OCI-LY1 (cell line): ENCODE results near the gene SEMA3A.

Source experiments
- H2AFZ ChIP-seq: fragments of 200-600 bp; sonication (generic), shearing (Covaris generic); 2 replicates; pipeline ENCODE4 v1.6.0; 2014; ENCODE audit warnings: antibody characterized with exemption, mild to moderate bottlenecking, low read length
- H3F3A ChIP-seq: fragments of 200-600 bp; sonication (generic), shearing (Covaris generic); 2 replicates; pipeline ENCODE4 v1.6.0; 2014; ENCODE audit warnings: mild to moderate bottlenecking, antibody characterized with exemption, low read length, moderate library complexity; ENCODE audit not compliant: insufficient read depth
- H3K27ac ChIP-seq: fragments of 200-600 bp; sonication (generic); 2 replicates; pipeline ENCODE4 v1.5.1; 2014; ENCODE audit warnings: low read length, mixed run types, mild to moderate bottlenecking, low read depth; ENCODE audit not compliant: poor library complexity, severe bottlenecking
- H3K27me3 ChIP-seq: fragments of 200-600 bp; sonication (generic); 2 replicates; pipeline ENCODE4 v1.6.0; 2014; ENCODE audit warnings: antibody characterized with exemption, mild to moderate bottlenecking, low read length, moderate library complexity; ENCODE audit not compliant: insufficient read depth
- H3K36me3 ChIP-seq: fragments of 200-600 bp; sonication (generic); 2 replicates; pipeline ENCODE4 v1.6.1; 2014; ENCODE audit warnings: mild to moderate bottlenecking, antibody characterized with exemption, low read length, moderate library complexity, mixed read lengths; ENCODE audit not compliant: insufficient read depth
- H3K4me1 ChIP-seq: fragments of 200-600 bp; sonication (generic); 2 replicates; pipeline ENCODE4 v1.5.1; 2014; ENCODE audit warnings: mild to moderate bottlenecking, low read length, moderate library complexity; ENCODE audit not compliant: insufficient read depth, severe bottlenecking
- H3K4me2 ChIP-seq: fragments of 200-600 bp; sonication (generic), shearing (Covaris generic); 2 replicates; pipeline ENCODE4 v1.6.1; 2014; ENCODE audit warnings: low read length
- H3K4me3 ChIP-seq: fragments of 200-600 bp; sonication (generic); 2 replicates; pipeline ENCODE4 v1.5.1; 2014; ENCODE audit warnings: low read length, low read depth, mild to moderate bottlenecking, mixed read lengths; ENCODE audit not compliant: poor library complexity, severe bottlenecking
- H3K79me2 ChIP-seq: fragments of 200-600 bp; shearing (Covaris generic); 2 replicates; pipeline ENCODE4 v1.6.1; 2016; ENCODE audit warnings: mixed run types, low read length, mixed read lengths; ENCODE audit not compliant: insufficient read depth
- H3K9ac ChIP-seq: fragments of 200-600 bp; sonication (generic), shearing (Covaris generic); 2 replicates; pipeline ENCODE4 v1.6.1; 2014; ENCODE audit warnings: mild to moderate bottlenecking, low read length, mixed read lengths
- H3K9me2 ChIP-seq: fragments of 200-600 bp; sonication (generic), shearing (Covaris generic); 2 replicates; pipeline ENCODE4 v1.6.1; 2014; ENCODE audit warnings: low read depth, mild to moderate bottlenecking, low read length, mixed read lengths
- H3K9me3 ChIP-seq: fragments of 200-600 bp; shearing (Covaris generic); 2 replicates; pipeline ENCODE4 v1.6.1; 2014; ENCODE audit warnings: low read length, mixed read lengths
- H4K20me1 ChIP-seq: fragments of 200-600 bp; sonication (generic), shearing (Covaris generic); 2 replicates; pipeline ENCODE4 v1.6.0; 2016; ENCODE audit warnings: mild to moderate bottlenecking, low read length; ENCODE audit not compliant: insufficient read depth
- EZH2 ChIP-seq: fragments of 200-600 bp; sonication (generic), shearing (Covaris generic); IDR thresholded peaks from 2 replicates; pipeline ENCODE4 v1.8.0; 2017; ENCODE audit warnings: borderline replicate concordance, mixed run types, mild to moderate bottlenecking, antibody characterized with exemption, low read length, moderate library complexity, mixed read lengths
- TF ChIP-seq, protein P1 (sequence below): fragments of 200-600 bp; sonication (generic), shearing (Covaris generic); IDR thresholded peaks from 2 replicates; pipeline ENCODE4 v1.5.1; 2017; ENCODE audit warnings: mild to moderate bottlenecking, antibody characterized with exemption, low read length, moderate library complexity, mixed read lengths

The SEMA3A gene

DNA sequence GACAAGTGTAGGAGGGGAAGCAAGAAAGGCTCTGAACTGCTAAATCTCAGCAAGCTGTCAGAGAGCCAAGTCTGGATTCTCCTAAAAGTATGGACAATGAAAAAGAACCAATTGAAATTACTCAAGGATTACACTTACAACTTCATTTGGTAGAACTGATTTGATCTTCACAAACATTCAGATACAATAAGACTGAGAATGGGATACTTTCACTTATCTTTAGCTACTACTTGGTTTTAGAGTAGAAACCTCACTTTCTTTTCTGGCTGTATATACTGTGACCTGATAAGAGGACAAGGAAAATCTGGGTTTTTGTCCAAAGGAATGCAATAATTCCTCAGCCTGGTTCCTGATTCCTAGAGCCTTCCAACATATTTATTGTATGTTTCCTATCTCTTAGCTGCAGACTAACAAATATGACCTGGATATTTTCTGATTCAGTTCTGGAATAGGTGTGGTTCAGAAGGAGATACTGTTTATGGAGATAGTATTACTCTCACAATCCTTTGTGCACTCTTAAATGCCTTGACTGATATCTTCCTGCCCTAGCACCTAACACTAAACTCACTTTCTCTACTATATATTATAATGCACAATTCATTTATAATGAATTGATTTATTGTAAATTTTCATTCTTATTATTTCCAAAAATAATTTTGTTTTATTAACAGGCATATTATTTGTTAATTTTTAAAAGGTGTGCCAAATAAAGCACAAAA lies 7.3 kb downstream of the SEMA3A start:
- Histone ChIP-seq H3K27ac (no peak overlapping the region), H3K4me2 (no peak overlapping the region), H2AFZ (no peak overlapping the region), H3K27me3 (no peaks in the 10 kb centered on the region), H3K36me3 (no peaks in the 10 kb centered on the region), H3K4me1 (no peaks in the 10 kb centered on the region), H3K79me2 (no peaks in the 10 kb centered on the region), H3F3A (no peaks in the 10 kb centered on the region), H3K9me2 (no peaks in the 10 kb centered on the region), H3K4me3 (no peak overlapping the region), H3K9ac (no peak overlapping the region), H3K9me3 (no peaks in the 10 kb centered on the region), H4K20me1 (no peaks in the 10 kb centered on the region)
- TF ChIP-seq, protein P1, sequence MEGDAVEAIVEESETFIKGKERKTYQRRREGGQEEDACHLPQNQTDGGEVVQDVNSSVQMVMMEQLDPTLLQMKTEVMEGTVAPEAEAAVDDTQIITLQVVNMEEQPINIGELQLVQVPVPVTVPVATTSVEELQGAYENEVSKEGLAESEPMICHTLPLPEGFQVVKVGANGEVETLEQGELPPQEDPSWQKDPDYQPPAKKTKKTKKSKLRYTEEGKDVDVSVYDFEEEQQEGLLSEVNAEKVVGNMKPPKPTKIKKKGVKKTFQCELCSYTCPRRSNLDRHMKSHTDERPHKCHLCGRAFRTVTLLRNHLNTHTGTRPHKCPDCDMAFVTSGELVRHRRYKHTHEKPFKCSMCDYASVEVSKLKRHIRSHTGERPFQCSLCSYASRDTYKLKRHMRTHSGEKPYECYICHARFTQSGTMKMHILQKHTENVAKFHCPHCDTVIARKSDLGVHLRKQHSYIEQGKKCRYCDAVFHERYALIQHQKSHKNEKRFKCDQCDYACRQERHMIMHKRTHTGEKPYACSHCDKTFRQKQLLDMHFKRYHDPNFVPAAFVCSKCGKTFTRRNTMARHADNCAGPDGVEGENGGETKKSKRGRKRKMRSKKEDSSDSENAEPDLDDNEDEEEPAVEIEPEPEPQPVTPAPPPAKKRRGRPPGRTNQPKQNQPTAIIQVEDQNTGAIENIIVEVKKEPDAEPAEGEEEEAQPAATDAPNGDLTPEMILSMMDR, result no peak
- TF ChIP-seq EZH2, result no peak

DNA sequence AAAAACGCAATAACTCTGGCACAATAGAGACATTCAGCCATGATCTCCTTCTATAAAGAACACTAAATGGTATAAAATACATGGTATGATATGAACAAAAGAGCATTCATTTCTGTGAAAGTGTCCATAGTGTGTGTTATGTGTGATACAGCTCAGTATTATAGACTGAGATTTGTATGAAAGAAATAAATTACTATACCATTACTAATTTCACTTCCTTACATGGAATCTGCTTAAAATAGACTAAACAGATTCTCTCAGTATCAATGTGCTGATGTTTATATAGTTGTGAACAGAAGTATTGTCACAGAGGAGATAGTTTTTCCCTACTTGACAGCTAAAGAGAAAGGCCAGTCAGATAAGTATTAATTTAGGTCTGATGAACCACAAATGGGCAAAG lies 10.8 kb downstream of the SEMA3A start:
- Histone ChIP-seq H3K27ac (no peak overlapping the region), H3K9ac (no peak overlapping the region), H3K9me2 (no peaks in the 10 kb centered on the region), H3K36me3 (no peaks in the 10 kb centered on the region), H3F3A (no peaks in the 10 kb centered on the region), H2AFZ (no peak overlapping the region), H3K4me1 (peaks cover 7% of the 10 kb centered on the region), H3K79me2 (no peaks in the 10 kb centered on the region), H3K9me3 (no peaks in the 10 kb centered on the region), H3K4me3 (no peak overlapping the region), H4K20me1 (no peaks in the 10 kb centered on the region), H3K27me3 (no peaks in the 10 kb centered on the region), H3K4me2 (no peak overlapping the region)
- TF ChIP-seq, protein P1, result no peak
- no peak for TF ChIP-seq EZH2

DNA sequence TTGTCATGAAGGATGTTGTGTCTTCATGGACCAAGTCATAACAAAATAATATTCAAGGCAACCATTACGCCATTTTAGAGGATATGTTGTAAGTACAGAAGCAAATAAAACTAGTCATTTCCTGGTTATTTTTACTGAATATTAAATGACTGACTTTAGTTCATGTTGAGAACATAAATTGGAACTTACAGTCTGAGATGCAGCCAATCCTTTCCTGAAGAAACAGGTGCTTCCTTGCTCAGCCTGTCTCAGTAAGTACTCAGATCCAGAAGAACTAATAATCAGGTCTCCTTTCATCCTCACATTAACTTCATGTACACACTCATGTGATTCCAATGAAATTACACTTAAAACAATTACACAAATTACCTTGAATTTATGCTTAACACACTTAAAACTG lies 12.3 kb downstream of the SEMA3A start:
- Histone ChIP-seq H3K9me3 (no peaks in the 10 kb centered on the region), H3K36me3 (no peaks in the 10 kb centered on the region), H3K4me1 (peaks cover 7% of the 10 kb centered on the region), H3K9ac (no peak overlapping the region), H3K27me3 (no peaks in the 10 kb centered on the region), H3K4me3 (no peak overlapping the region), H3K79me2 (no peaks in the 10 kb centered on the region), H3K27ac (no peak overlapping the region), H4K20me1 (no peaks in the 10 kb centered on the region), H2AFZ (no peak overlapping the region), H3K4me2 (no peak overlapping the region), H3K9me2 (no peaks in the 10 kb centered on the region), H3F3A (no peaks in the 10 kb centered on the region)
- TF ChIP-seq EZH2, result no peak
- TF ChIP-seq, protein P1, result no peak
